HG02973 (cell line): ENCODE results near the gene PLD4.

Source experiments
- ATAC-seq: cut with Tn5 transposase; IDR thresholded peaks from one replicate; pipeline ENCODE4 v1.9.1; 2021; ENCODE audit warnings: moderate library complexity; ENCODE audit not compliant: unreplicated experiment

PLD4 gene

DNA sequence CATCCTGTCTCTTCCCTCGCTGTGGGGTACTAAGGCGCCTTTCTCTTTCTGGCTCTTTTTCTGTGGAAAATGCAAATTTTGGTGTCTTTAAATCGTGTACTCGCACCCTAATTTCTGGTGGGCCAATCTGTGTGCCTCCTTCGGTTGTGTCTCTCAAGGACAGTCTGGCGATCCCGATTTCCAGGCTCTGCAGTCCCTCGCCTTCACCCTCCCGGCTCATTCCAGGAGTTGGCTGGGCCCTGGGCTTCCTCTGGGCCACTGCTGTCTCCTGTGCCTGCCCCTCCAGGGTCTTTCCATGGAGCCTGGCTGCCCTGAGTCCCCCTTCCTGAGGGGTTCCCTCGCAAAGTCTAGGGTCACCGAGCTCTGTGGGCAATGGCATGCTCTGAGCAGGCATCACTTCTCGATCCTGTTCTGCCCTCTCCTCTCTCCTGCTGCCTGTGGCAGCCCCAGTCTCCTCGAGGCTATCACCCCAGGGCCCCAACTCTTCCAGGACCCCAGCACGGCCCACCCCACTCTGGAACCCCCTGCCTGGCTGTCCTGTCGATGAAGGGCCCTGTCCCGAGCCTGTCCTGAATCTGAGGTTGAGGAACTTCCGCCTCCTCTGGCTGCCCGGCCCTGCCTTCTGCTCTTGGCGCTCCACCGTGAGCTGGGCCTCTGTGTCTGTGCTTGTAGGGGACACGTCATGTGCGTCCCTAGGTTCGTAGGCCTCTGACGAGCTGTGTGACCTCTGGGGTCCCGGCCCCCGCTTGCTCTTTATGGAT is 29.4 kb downstream of the PLD4 start:
- no peak for ATAC-seq

DNA sequence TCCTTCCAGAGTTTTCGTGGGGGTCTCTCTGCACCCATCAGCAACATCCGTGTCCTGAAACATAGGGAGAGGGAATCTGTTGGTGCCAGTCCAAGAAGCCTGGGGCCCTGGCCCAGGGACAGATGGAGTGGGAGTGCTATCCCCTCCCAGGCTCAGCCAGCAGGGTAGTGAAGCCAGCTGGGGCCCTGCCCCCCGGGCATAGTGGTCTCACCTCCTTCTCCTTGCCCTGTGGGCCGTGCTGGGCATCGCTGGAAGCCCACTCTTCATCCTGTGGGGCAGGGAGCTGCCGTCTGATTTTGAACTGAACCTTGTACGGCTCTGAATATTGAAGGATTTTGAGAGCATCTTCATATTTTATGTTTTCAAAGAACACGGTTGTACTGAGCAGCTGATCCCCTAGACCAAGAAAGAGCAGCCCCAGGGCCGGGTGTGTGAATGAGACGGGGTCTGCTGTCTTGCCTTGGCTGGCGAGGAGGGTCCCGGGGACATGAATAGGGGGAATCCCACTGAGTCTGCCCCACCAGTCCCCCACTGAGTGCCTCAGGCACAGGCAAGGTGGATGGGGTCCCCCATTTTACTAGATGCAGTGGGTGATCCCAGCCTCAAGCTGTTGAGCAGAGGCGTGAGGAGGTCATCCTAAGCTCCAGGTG is 30.2 kb downstream of the PLD4 start:
- no peak for ATAC-seq

DNA sequence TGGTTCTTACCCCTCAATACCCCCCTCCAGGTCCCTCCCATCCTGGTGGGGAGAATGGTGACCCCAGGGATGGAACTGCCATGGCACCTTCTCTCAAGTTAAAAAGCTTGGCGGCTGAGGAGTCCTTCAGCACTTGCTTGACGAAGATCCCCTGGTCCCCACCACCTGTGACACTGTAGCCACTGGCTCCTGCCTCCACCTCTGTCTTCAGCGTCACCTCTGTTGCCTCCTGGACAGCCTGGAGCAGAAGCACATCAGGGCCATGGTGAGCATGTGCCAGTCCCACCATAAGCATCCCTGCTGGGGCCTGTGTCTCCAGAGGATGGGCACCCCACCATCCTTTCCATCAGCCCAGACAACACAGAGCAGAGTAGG is 30.7 kb downstream of the PLD4 start:
- no peak for ATAC-seq

DNA sequence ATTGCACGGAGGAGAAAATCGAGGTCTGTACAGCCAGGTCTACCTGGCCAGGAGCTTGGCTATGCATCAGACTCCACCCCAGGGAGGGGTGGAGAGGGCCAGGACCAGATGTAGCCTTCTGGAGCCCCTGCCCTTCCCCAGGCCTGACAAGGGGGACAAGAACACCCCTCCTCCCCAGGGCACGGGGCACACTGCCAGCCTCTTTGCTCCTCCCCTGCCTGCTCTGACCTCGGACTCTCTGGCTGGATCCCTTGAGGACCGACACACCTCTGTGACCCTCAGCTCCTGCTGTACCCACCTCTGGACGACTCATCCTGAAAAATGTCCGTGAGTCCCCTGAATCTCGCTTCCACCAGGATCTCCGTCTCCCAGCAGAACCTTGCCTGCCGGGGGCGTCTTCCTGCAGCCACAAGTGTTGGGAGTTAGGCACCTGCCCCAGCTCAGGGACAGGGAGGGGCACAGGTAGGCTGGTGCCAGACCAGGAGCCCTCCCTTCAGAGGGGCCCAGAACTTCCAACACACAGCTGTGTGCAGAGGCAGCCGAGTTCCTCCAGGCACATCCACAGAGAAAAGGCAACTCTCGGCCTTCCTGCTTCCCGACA is 31.7 kb downstream of the PLD4 start:
- no peak for ATAC-seq

DNA sequence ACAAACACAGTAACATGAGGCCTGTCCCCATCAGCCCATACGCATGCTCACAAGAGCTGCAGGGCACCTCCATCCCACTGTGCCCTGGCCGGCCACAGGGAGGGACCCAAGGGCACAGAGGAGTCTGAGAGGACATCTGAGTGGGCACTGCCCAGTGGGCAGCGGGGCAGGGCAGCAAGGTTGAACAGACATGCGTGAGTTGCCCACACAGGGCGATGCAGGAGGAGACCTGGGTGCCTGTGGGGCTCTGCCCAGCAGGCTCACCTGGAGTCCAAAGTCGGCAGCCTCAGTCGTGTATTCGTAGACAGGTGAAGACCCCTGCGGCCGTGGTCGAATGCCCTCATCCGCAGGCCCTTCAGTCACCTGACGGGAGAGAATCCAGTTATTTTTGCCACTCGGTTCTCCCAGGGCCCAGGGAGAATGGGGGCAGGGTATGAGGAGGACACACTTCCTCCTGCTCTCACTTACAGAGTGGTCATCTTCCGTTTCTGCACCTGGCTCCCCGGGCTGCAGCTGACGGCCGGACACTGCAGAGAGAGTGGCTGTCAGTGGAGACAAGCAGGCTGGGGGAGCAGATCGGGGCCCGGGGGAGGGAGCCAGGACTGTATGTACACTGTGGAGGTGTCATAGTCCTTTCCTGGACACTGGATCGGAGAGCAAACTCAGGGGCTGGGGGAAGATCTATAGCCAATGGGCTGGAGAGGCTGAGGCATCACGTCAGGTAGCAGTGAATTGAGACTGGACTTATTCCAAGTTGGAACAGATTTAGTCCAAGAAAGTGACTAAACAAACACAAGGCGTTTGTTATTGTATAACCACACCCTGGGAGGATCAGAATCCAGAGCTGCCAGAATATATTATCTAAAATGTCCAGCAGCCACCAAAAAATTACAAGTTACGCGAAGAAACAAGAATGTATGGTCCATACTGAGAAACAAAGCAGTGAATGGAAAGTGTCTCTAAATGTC is 32.8 kb downstream of the PLD4 start:
- no peak for ATAC-seq

DNA sequence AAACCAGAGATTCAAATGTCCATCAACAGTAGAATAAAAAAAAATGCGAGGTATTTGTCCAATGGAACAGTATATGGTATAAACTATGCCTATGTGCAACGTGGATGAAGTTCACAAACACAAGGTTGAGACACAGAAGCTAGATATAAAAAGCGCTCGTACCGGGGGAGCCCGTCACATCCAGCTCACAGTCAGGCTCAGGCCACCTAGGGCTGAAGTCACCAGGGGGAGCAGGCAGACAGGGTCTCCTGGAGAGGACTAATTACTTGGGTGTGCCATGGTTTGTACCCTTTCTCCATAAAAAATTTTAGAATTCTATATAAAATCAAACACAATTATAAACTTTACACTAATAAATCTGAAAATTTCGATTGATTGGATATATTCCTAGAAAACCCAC is 39.9 kb downstream of the PLD4 start:
- ATAC-seq, result no peak

GRCh38 chr14:104965561-104966231 is 41.0 kb downstream of the PLD4 start:
- ATAC-seq, result no peak

- no peak for ATAC-seq
Measured at GRCh38 chr14:104966261-104966865, 41.7 kb downstream of the PLD4 start.

DNA sequence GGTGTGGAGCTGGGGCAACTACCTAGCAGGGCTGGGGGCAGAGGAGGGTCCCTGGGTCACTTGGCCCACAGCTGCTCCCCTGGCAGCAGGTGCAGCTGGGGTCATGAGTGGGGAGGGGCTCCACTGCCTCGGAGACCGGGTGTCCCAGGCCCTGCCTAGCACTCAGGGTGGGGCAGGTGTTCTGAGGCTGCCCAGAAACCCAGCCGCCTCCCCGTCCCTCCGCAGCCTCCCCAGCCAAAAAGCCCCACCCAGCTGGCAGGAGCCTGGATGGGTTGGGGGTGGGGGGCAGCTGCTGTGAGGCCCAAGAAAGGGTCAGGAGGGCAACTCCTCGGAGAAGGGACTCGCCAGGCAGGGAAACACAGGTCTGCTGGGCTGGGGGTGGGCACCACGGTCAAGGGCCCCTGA is 42.3 kb downstream of the PLD4 start:
- ATAC-seq, result no peak

- no peak for ATAC-seq
Measured at GRCh38 chr14:104967386-104968152, 42.9 kb downstream of the PLD4 start.

DNA sequence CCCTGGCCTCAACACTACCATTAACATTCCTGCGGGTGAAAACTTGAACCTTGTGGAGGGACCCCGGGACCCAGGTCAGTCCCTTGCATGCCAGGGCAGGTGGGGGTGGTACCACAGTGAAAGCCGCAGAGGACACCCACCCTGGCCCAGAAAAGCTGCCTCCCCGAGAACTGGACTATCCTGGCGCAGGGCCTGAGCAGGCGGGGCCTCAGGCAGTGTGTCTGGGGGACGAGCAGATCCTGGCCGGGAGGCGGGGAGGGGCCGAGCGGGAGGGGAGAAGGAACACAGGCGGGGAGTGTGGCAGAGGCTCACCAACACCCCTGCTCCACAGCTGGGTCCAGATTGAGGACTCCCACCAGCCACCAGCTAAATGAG is 43.5 kb downstream of the PLD4 start:
- no peak for ATAC-seq

DNA sequence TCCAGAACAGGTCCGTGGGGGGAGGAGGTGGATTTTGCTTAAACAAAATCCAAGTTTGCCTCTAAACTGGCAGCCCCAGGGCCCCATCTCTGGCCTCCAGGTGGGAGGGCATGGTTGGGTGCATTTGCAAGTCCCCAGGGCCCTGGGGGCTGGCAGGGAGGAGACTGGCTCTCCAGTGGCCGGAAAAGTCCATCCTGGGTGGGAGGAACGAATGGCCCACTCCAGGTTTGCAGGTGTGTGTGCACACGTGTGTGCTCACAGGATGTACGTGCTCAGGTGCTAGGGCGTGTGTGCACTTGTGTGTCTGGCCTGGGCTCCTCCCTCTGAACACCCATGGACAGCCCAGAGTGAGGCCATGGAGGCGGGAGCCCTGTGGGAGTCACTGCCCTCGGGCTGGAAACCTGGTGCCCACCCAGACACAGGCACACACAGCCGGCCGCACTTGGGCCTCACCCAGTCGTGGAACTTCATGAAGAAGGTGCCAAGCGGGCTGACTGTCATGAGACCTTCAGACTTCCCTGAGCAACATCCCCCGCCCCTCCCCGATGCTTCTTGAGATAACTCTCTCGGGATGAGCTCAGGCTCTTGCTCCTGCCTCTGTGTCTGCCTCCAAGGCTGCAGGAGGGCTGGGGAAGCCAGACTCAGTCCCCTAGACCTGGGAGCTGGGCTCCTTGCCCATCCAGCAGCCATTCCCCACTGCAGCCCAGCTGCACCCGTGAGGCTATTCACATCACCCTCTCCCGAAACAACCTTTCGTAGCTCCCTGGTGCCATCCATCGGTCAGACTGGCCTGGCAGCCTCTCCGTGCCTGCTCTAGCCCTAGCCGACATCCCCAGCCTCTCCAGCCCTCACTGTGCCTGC is 44.1 kb downstream of the PLD4 start:
- no peak for ATAC-seq

DNA sequence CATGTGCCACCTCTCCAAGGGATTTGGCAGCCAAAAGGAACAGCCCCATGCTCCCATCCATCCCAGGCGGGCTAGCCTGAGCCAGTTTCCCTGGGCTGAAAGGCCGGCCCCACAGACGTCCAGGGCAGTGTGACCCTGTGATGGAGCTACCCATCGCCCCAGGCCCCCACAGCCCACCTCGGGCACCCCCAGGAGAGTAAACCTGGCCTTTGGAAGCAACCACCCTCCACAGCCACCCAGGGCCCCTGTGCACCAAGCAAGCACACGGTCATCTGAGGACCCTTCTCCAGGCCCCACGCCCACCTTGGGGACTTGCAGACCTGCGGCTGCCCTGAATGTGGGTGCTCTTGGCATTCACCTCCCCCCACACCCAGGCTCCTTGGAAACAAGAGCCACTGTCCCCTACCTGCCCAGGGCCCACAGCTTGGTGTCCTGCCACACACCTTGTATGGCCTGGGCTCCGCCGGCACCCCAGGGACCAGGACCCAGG is 45.1 kb downstream of the PLD4 start:
- ATAC-seq, result no peak

DNA sequence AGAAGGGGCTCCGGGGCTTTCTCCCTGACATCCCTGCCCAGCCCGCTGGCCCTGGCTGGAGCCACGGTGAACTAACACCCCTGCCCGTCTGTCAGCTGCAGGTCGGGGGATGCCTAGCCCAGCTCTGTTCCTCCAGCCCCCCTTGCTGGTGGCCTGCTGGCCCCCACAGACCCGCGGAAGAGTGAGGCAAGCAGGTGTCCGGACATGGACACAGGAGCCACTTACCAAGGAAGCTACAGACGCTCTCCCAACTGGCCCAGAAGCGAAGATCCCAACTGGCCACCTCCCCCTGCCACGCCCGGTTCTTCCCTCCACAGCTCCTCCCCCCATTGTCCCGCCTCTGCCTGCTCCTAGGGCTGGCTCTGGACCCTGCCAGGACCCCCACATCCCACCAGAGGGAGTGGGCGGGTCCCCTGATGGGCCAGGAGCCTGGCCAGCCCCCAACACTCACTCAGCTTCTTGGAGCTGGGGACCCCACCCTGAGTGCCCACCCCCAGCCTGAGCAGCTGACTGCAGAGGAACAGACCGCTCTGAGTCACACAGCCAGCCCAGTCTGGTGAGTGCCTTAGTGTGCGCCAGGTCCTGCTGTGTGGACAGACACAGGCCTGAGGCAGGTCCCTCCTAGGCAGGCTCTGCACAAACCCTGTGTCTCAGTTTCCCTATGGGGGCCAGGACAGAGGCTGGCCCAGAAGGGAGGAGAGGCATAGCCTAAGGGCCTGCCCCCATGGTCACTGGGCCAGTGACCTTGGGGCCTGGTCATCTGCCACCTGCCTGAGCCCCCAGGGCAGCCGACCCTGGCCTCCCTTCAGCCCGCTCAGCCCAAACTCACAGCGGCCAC is 45.8 kb downstream of the PLD4 start:
- ATAC-seq, result no peak

- ATAC-seq, result no peak
Measured at GRCh38 chr14:104971447-104972240, 47.0 kb downstream of the PLD4 start.

DNA sequence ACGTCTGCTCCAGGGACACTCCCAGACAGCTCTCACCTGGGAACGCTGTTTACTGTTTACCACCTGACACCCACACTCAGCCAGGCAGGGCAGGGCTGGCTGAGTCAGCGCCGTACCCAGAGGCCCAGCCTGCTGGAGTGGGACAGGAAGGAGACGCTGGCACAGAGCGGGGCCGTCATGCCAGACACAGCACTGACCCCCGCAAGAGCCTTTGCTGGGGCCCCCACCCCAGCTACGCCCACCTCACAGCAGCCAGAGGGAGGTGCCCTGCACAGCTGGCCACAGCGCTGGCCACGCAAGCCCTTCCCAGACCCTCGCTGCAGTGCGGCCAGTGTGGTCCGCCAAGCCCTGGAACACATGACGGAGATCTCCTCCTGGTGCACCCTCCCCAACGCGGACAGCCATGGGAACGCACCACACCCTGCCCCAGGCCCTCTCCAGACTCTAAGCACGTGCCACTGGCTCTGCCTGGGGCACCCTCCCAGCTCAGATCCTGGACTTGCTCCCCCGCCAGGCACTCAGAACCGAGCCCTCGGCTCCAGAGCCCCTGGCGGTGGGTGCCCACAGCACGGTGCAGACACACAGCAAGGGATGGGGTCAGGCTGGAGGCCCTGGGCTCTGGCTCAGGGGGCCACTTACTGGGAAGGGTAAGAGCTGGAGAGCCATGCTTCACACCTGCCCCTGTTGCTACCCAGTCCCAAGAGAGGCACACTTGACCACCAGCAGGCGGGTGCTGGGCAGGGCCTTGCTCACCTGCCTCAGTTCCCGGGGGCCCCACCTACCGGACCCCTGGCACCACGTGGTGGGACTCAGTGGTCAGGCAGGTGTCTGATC is 47.8 kb downstream of the PLD4 start:
- ATAC-seq, result no peak
